HG03520 (cell line): ENCODE data around the gene GORASP2.

Experiments used
- ATAC-seq: cut with Tn5 transposase; IDR thresholded peaks from one replicate; pipeline ENCODE4 v1.9.1; 2021; ENCODE audit warnings: mild to moderate bottlenecking, moderate library complexity; ENCODE audit not compliant: unreplicated experiment

Gene GORASP2

GRCh38 chr2:170963386-170963785 is 34.3 kb downstream of the GORASP2 start:
- ATAC-seq, result no peak

- no peak for ATAC-seq
Observed at GRCh38 chr2:170965446-170966225, 36.6 kb downstream of the GORASP2 start.

GRCh38 chr2:170966648-170967396 is 37.8 kb downstream of the GORASP2 start:
- no peak for ATAC-seq

- ATAC-seq, result no peak
Observed at GRCh38 chr2:170967553-170967952, 38.5 kb downstream of the GORASP2 start.

GRCh38 chr2:170968205-170969003 is 39.4 kb downstream of the GORASP2 start:
- ATAC-seq, result no peak

GRCh38 chr2:170969030-170969429 is 40.0 kb downstream of the GORASP2 start:
- ATAC-seq, result no peak

GRCh38 chr2:170969872-170970496 is 40.9 kb downstream of the GORASP2 start:
- ATAC-seq, result no peak

GRCh38 chr2:170971071-170971470 is 42.0 kb downstream of the GORASP2 start:
- ATAC-seq, result no peak

- no peak for ATAC-seq
Observed at GRCh38 chr2:170972296-170973224, 43.5 kb downstream of the GORASP2 start.

- no peak for ATAC-seq
Observed at GRCh38 chr2:170973225-170973491, 44.1 kb downstream of the GORASP2 start.

- ATAC-seq, result peak; percentile 95
Observed at GRCh38 chr2:170973492-170974303, 44.6 kb downstream of the GORASP2 start.

- ATAC-seq, result no peak
Observed at GRCh38 chr2:170974304-170974993, 45.4 kb downstream of the GORASP2 start.

GRCh38 chr2:170975127-170975942 is 46.3 kb downstream of the GORASP2 start:
- ATAC-seq, result no peak

GRCh38 chr2:170975943-170976270 is 46.9 kb downstream of the GORASP2 start:
- no peak for ATAC-seq

GRCh38 chr2:170984079-170984478 is 55.0 kb downstream of the GORASP2 start:
- ATAC-seq, result no peak

GRCh38 chr2:170985407-170985806 is 56.4 kb downstream of the GORASP2 start:
- ATAC-seq, result no peak

GRCh38 chr2:170986566-170987258 is 57.7 kb downstream of the GORASP2 start:
- ATAC-seq, result no peak
